K562 (cell line): ENCODE data around the gene PAQR8. TPM values are rescaled to one million over a fixed set of nuclear protein-coding genes. Genes with fewer than 3 reads are reported as not detected.

Experiments
- CCNT2 ChIP-seq: IDR thresholded peaks from 2 replicates; pipeline ENCODE4 v1.6.1; 2011; ENCODE audit warnings: borderline replicate concordance, low read depth, mild to moderate bottlenecking, moderate library complexity, mixed read lengths, low read length; ENCODE audit not compliant: insufficient read length; ENCODE audit errors: extremely low read depth
- CGGBP1 ChIP-seq: fragments of 250-450 bp; sonication (Bioruptor Pico); IDR thresholded peaks from 2 replicates; pipeline ENCODE4 v1.9.0; 2021; ENCODE audit warnings: mild to moderate bottlenecking
- DMBX1 ChIP-seq: fragments of 250-450 bp; sonication (Bioruptor Pico); IDR thresholded peaks from 2 replicates; pipeline ENCODE4 v1.8.0; 2022; ENCODE audit warnings: inconsistent platforms, mild to moderate bottlenecking, moderate library complexity, borderline replicate concordance
- FOXP4 ChIP-seq: sonication (generic); formaldehyde crosslinking; IDR thresholded peaks from 2 replicates; pipeline ENCODE4 v1.8.0; 2022; ENCODE audit warnings: mild to moderate bottlenecking, missing genetic modification reagents, borderline replicate concordance
- HMGN3 ChIP-seq: IDR thresholded peaks from 2 replicates; pipeline ENCODE4 v1.6.1; 2011; ENCODE audit warnings: borderline replicate concordance, low read depth, mild to moderate bottlenecking, mixed read lengths, low read length; ENCODE audit not compliant: insufficient read length; ENCODE audit errors: extremely low read depth
- MGA ChIP-seq: fragments of 450-650 bp; IDR thresholded peaks from 2 replicates; pipeline ENCODE4 v1.6.1; 2016; ENCODE audit warnings: mild to moderate bottlenecking, moderate library complexity
- MTA2 ChIP-seq: fragments of 450-650 bp; IDR thresholded peaks from 2 replicates; pipeline ENCODE4 v1.6.1; 2016; ENCODE audit warnings: low read depth
- MYBL2 ChIP-seq, 2 experiments: fragments of 450-650 bp in 1 of 2; sonication (generic) in 1 of 2; formaldehyde crosslinking in 1 of 2; IDR thresholded peaks; 2 replicates each; pipeline versions ENCODE4 v1.6.1 to v1.8.1; 2017 to 2022; ENCODE audit warnings: borderline replicate concordance in 1 of 2, inconsistent platforms in 1 of 2, low read depth in 1 of 2, mild to moderate bottlenecking in 1 of 2, missing genetic modification reagents in 1 of 2, moderate library complexity in 1 of 2
- POLR2G ChIP-seq: fragments of 200-400 bp; formaldehyde crosslinking; IDR thresholded peaks from 2 replicates; pipeline ENCODE4 v1.6.1; 2017; ENCODE audit warnings: low read depth, mild to moderate bottlenecking, antibody characterized with exemption, low read length, moderate library complexity
- RBM25 ChIP-seq: fragments of 200-400 bp; formaldehyde crosslinking; IDR thresholded peaks from 2 replicates; pipeline ENCODE4 v1.6.1; 2018; ENCODE audit warnings: low read length, low read depth, moderate library complexity; ENCODE audit not compliant: severe bottlenecking
- SMARCA5 ChIP-seq: fragments of 450-650 bp; IDR thresholded peaks from 2 replicates; pipeline ENCODE4 v1.6.1; 2016
- ZBTB7A ChIP-seq: IDR thresholded peaks from 2 replicates; pipeline ENCODE4 v1.6.1; 2011; ENCODE audit warnings: low read depth, mild to moderate bottlenecking, low read length, moderate library complexity, borderline replicate concordance; ENCODE audit not compliant: control insufficient read depth
- polyA plus RNA-seq, 8 experiments: library from polyadenylated mRNA; depleted of rRNA in 4 of 8; stranded (reverse) in 5 of 8; unstranded in 3 of 8; fragments of >200 nt; fragmentation: Nextera tagmentation in 2 of 8; fragmentation: Illumina TruSeq in 1 of 8; extraction: Ambion mirVana in 2 of 8; extraction: Trizol in 1 of 8; gene quantifications; 2 replicates each; pipeline versions ENCODE4 v1.2.1 to v1.2.3, GENCODE V29; 2011 to 2014; ENCODE audit warnings: inconsistent platforms in 1 of 8, missing spikeins in 1 of 8
- total RNA-seq, 7 experiments: library from RNA; depleted of rRNA in 6 of 7; stranded (reverse); fragments of >200 nt in 6 of 7; fragmentation: Illumina TruSeq in 2 of 7; extraction: Trizol in 2 of 7; gene quantifications; 2 replicates each; pipeline versions ENCODE4 v1.2.1 to v1.2.3, GENCODE V29; 2011 to 2021; ENCODE audit warnings: low replicate concordance in 1 of 7

Gene PAQR8
- total and polyA plus RNA-seq, 9 of the 15 experiments (the other 6 are each of a cell fraction or from before 2014, with no cell fraction given) = 1.4 to 10.2 (median 3.5) TPM

GRCh38 chr6:52361945-52362442 is at the start of gene PAQR8 (continued):
- TF ChIP-seq POLR2G (peak; percentile 93), CCNT2 (peak; percentile 78), RBM25 (peak; percentile 42), MTA2 (0 out of 2 replicates have a peak, but pooled peaks have one; percentile 6), CGGBP1 (no peak), MYBL2 (IDR thresholded peaks at IDR 0.05; ENCODE audit: low read depth) (no peak), MYBL2 (CRISPR knock-in tag; IDR thresholded peaks at IDR 0.05; ENCODE audit: borderline replicate concordance) (no peak), SMARCA5 (no peak), MGA (peak; percentile 17; the same call in 1 of the 2 replicates), FOXP4 (CRISPR knock-in tag) (no peak), ZBTB7A (peak; percentile 84; the same call in 1 of the 2 replicates), HMGN3 (peak; percentile 86), DMBX1 (0 out of 2 replicates have a peak, but pooled peaks have one; percentile 18)
